Glomerular endothelial cell (primary cell): Measurements from ENCODE around the gene ZNG1C. TPM values are rescaled to one million over a fixed set of nuclear protein-coding genes. Genes with fewer than 3 reads are reported as not detected.
"Not testable (repeated sequence)": the region's sequence is repeated elsewhere in the genome, so short reads cannot be mapped to it uniquely, and the experiment has no call there.

ENCODE experiments used
- DNase-seq: peaks from one replicate; pipeline ENCODE4 v3.0.0-alpha.2; 2011; ENCODE audit warnings: low read depth, low spot score; ENCODE audit errors: extremely low read depth
- total RNA-seq: library from RNA; depleted of rRNA; stranded (reverse); fragments of >200 nt; gene quantifications from 2 replicates; pipeline ENCODE4 v1.2.3, GENCODE V29; 2015

Gene ZNG1C
- 16.7 and 21.6 TPM in 2 replicates for total RNA-seq

DNA sequence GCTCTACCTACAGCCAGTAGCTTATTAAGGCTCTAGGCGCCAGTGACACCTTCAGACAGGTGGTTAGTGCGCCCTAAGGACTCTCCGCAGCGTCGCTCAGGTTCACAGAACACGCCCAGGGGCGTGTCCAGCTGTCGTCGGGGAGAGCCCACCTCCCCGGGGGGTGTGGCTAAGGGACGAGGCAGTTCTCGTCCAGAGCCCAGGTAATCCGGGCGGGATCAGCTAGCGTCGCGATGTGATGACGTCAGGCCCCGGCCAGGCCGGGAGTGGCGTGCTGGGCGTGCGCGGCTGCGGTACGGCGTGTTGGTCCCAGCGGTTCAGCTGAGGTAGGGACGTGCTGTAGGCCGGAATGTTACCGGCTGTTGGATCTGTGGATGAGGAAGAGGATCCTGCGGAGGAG, at the start of gene ZNG1C:
ZNG1C (plus strand) TSS at position 301 of the 400 bp plus-strand sequence; CDS start at position 350, 49 bp downstream.
- DNase-seq: not testable (repeated sequence)

DNA sequence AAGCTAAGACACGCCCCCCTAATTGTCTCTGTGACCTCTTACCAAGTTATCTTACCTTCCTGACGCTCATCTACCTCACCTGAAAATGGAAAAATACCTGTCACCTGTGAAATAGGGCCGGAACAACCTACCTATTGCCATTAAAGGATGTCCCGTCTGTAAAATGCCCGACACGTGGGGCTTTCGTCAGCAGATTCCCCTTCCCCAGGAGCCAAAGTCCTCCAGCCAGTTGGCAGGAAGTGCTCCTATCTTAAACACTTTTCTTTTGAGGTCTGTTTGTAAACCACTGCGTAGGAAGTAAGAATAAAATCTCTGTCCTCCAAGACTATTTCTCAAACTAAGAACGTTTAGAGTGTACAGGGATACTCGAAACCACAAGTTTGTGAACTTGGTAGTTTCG, 654 bp downstream of the ZNG1C start:
- DNase-seq: not testable (repeated sequence)

GRCh38 chr9:68281041-68281440, 39.3 kb downstream of the ZNG1C start:
- not testable (repeated sequence) for DNase-seq

DNA sequence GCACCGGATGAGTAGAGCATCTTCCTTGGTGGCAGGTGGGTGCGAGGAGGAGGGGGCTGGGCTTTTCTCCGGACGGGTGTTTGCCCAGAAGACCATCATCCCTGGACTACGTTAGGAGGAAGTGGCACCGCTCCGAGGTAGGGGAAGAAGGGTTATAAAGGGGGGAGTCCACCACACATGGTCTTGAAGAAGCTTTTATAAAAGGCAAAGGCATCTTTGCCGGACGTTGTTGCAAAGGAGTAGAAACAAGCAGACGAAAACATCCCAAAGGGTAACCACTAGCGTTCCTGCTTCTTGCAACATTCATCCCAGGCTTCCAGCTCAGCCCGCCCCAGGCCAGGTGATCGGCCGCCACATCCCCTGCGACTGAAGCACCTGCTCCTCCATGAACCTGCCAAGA, 60.8 kb downstream of the ZNG1C start, which contains the start of gene FOXD4L3:
FOXD4L3 (plus strand) TSS at position 301 of the 400 bp plus-strand sequence; CDS start at position 386, 85 bp downstream.
- DNase-seq: not testable (repeated sequence)

- not testable (repeated sequence) for DNase-seq
Measured at GRCh38 chr9:68303771-68304170, 62.0 kb downstream of the ZNG1C start.

DNA sequence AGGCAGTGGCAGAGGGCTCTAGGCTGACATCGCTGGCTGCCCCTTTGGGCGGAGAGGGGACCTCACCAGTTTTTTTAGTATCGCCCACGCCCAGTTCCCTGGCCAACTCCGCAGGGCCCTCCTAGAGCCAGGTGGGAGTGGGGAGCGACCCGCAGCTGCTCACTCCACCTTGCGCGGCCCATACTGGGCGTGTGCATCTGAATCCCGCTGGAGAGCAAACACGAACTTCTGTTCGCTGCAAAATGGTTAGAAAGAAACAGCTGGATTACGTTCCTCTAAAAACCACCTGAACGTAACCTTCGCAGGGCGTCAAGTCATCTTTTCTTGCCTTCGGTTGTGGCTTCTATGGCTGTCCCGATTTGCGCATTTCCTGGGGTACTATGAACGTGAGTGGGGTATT, 62.4 kb downstream of the ZNG1C start:
- not testable (repeated sequence) for DNase-seq

DNA sequence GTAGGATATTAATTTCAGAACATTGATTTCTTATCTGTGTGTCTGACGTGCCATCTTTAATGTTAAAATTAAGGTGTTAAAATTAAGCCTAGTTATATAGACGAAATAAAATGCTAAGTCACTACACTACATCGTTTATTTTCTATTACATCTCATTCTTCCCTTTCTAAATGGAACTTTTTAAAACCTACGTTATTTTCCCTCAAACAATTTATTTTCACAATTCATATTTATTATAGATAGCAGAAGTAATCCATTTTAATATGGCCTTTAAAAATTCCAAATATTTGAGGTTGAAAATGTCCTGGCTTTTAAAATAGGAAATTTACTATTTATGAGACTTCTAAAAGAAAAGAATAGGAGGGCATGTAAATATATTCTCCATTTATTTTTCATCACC, 63.0 kb downstream of the ZNG1C start:
- DNase-seq: not testable (repeated sequence)

GRCh38 chr9:68305680-68306285, 64.0 kb downstream of the ZNG1C start:
- not testable (repeated sequence) for DNase-seq

- DNase-seq: not testable (repeated sequence)
Measured at GRCh38 chr9:68306391-68306964, 64.7 kb downstream of the ZNG1C start.

DNA sequence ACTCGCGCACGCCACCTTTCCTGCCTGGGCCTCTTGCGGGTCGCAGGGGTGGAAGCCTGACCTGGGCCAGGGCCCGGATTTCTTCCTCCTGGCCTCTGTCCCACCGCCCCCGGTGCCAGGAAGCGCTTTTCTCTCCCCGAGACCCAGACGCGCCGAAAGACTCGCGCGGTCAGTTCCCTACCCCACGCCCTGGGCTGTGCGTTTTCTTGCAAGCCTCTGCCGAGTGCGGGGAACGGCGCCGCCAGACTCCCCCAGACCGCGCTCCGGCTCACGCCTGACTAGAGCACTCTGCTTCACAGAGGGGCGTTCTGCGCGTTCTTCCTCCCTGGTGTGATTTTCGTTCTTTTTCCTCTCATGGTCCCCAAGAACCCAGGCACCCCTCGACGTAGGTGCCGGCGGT, 65.3 kb downstream of the ZNG1C start:
- not testable (repeated sequence) for DNase-seq

- not testable (repeated sequence) for DNase-seq
Measured at GRCh38 chr9:68307654-68308053, 65.9 kb downstream of the ZNG1C start.

GRCh38 chr9:68311208-68311607, 69.4 kb downstream of the ZNG1C start:
- DNase-seq: not testable (repeated sequence)

DNA sequence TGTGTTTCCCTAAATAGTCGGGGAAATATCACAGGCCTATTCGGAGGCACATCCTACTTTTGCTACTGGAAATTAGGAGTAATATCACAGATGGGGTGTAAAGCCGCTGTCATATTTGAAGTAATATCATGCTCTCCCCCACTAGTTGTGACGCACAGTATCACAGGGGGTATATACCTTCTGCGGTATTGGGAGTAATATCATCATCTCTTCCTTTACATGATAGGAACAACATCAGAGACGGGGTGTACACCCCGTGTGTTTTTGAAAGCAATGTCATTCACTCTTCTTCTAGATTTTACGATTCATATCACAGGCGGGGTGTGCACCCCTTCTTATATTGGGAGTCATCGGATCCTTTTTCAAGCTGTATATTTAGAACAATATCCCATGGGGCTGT, 76.4 kb downstream of the ZNG1C start:
- DNase-seq: not testable (repeated sequence)

GRCh38 chr9:68323749-68324148, 82.0 kb downstream of the ZNG1C start:
- not testable (repeated sequence) for DNase-seq

GRCh38 chr9:68324518-68324917, 82.7 kb downstream of the ZNG1C start:
- not testable (repeated sequence) for DNase-seq

DNA sequence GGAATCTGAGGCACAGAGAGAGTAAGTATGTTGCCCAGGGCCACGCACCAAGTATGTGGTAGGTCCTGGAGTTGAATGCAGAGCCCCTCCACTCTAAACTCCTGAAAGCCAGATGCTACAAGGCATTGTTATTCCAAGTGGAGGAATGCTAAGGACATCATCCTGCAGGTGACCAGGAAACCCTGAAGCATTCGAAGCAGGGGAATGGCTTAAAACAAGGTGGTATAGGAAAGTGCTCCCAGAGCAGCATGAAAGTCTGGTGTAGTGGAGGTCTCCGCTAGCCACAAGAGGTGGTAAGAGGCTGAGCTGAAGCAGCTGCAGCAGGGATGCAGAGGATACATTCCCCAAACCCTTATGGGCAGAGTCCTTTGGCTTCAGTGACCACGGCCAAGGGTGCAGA, 87.3 kb downstream of the ZNG1C start:
- DNase-seq: not testable (repeated sequence)

GRCh38 chr9:68330531-68331173, 88.9 kb downstream of the ZNG1C start:
- not testable (repeated sequence) for DNase-seq

DNA sequence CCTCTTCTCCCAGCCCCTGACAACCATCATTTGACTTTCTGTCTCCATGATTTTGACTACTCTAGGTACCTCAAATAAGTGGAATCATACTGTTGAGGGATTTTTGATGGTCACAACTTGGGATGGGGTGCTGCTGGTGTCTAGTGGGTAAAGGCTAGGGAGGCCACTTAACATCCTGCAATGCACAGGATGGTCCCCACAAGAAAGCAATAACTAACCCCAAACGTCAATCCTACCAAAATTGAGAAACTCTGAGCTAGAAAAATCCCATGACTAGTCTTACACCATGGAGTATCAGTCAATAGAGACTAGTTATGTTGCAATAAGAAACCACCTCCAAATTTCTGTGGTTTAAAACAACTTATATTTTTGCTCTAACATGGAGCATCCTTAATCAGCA, 90.3 kb downstream of the ZNG1C start:
- not testable (repeated sequence) for DNase-seq

- not testable (repeated sequence) for DNase-seq
Measured at GRCh38 chr9:68335935-68336334, 94.2 kb downstream of the ZNG1C start.

DNA sequence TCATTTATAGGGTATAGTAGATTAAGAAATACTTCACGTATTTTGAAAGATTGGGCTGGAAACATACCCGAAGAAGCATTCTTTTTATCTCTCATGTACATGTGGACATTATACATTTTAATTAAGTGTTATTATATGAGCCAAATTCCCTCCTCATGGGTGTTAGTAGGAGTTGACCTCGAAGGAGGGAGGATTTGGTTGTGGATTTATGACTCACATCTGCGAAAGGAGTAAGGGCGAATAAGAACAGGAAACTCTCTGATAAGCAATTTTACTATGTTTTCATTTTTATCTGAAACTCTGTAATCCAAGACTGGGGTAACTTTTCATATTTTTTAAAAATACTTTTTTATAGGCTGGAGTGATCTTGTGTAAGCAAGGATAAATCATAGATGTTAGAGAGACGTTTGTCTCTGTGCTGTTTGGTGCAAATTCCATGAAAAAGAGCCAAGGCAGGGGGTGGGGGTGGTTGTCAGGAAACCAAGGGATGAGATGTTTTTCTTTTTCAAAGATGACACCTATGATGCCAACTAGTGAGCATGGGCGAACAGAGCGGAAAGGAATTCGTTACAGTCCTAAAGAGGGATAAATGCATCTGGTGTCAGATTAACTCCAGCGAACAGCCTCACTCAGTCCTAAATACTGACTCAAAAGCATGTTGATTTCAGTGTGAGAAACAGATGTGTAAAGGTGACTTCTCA, 95.0 kb downstream of the ZNG1C start:
- not testable (repeated sequence) for DNase-seq

GRCh38 chr9:68338000-68338399, 96.2 kb downstream of the ZNG1C start:
- DNase-seq: not testable (repeated sequence)
